ENCODE data around the gene LILRB5.
"Not testable (repeated sequence)": the region's sequence is repeated elsewhere in the genome, so short reads cannot be mapped to it uniquely, and the experiment has no call there.

- not testable (repeated sequence) for TF ChIP-seq EP300, CTCF, POLR2A (IDR thresholded peaks at IDR 0.05)
Observed at GRCh38 chr19:54272181-54272580, 15.1 kb upstream of the LILRB5 start.
